ENCODE results near the gene EMC8. TPM values are rescaled to one million over a fixed set of nuclear protein-coding genes. Genes with fewer than 3 reads are reported as not detected.

The EMC8 gene
- total and polyA plus RNA-seq, 10 of the 15 experiments (the other 5 are each of a cell fraction or from before 2014, with no cell fraction given) = 7.8 to 62.0 (median 33.5) TPM

GRCh38 chr16:85842848-85843247 lies 43.5 kb upstream of the EMC8 start:
- no peak for DNase-seq (ENCODE audit: low read depth, low spot score)
- H4K20me1 ChIP-seq (ENCODE audit: control insufficient read depth, insufficient read depth) = no peaks in the 10 kb centered on the region
- no peak overlapping the region for H3K4me3 ChIP-seq
- no peak for FAIRE-seq
- intact Hi-C loops (cut with micrococcal nuclease; ENCODE audit: unreplicated experiment) (no loop called here), in situ Hi-C loops (cut with MboI) (no loop called here)
- no peak for ATAC-seq
- H3K27ac ChIP-seq (ENCODE audit: control insufficient read depth, insufficient read depth) = no peak overlapping the region
- no peaks in the 10 kb centered on the region; the same call in 1 of the 2 replicates for H3K4me1 ChIP-seq (ENCODE audit: control insufficient read depth, insufficient read depth, low read length)
- no peaks in the 10 kb centered on the region; the same call in 2 of the 3 replicates for H3K9me3 ChIP-seq (replicated peaks; ENCODE audit: control insufficient read depth, insufficient read depth, low read length)
- 77% methylated on average over 9 of the region's 9 CpGs for WGBS (ENCODE audit: insufficient coverage, insufficient replicate concordance, low lambda C conversion rate, missing lambda C conversion rate)
- no peaks in the 10 kb centered on the region for H3K36me3 ChIP-seq (ENCODE audit: control insufficient read depth in 2 of 2, insufficient read depth in 2 of 2, low read length in 1 of 2)
- CTCF ChIA-PET = interaction anchor here (1.0 kb wide), 1 partner anchor 24 kb away, joined by 4 read pairs; no protein-coding TSS in a partner anchor
- RAD21 ChIA-PET (ENCODE audit: unreplicated experiment) = interaction anchor here (0.9 kb wide), 1 partner anchor 57 kb away, joined by 3 read pairs; no protein-coding TSS in a partner anchor
- no peak overlapping the region for H3K9ac ChIP-seq (ENCODE audit: control insufficient read depth, insufficient read depth, low read length)
- POLR2A ChIA-PET = no interaction called here
- no peaks in the 10 kb centered on the region for H3K27me3 ChIP-seq (replicated peaks in 1 of 2; ENCODE audit: control insufficient read depth in 2 of 2, insufficient read depth in 2 of 2, low read length in 1 of 2)
- H2AFZ ChIP-seq (ENCODE audit: control insufficient read depth, low read depth, low read length) = no peak overlapping the region
- SMC1A ChIA-PET (ENCODE audit: uncharacterized antibody, unreplicated experiment) = no interaction called here
- no peak for TF ChIP-seq ZNF384 (IDR thresholded peaks at IDR 0.05; ENCODE audit: borderline replicate concordance, low read depth, low read length)
- no peak for TF ChIP-seq SPI1 (IDR thresholded peaks at IDR 0.05; ENCODE audit: borderline replicate concordance, insufficient read depth, low read depth, low read length)
- no peak for TF ChIP-seq GABPA (IDR thresholded peaks at IDR 0.05; ENCODE audit: low read depth)
- TF ChIP-seq, protein P1, sequence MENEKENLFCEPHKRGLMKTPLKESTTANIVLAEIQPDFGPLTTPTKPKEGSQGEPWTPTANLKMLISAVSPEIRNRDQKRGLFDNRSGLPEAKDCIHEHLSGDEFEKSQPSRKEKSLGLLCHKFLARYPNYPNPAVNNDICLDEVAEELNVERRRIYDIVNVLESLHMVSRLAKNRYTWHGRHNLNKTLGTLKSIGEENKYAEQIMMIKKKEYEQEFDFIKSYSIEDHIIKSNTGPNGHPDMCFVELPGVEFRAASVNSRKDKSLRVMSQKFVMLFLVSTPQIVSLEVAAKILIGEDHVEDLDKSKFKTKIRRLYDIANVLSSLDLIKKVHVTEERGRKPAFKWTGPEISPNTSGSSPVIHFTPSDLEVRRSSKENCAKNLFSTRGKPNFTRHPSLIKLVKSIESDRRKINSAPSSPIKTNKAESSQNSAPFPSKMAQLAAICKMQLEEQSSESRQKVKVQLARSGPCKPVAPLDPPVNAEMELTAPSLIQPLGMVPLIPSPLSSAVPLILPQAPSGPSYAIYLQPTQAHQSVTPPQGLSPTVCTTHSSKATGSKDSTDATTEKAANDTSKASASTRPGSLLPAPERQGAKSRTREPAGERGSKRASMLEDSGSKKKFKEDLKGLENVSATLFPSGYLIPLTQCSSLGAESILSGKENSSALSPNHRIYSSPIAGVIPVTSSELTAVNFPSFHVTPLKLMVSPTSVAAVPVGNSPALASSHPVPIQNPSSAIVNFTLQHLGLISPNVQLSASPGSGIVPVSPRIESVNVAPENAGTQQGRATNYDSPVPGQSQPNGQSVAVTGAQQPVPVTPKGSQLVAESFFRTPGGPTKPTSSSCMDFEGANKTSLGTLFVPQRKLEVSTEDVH (IDR thresholded peaks at IDR 0.05; ENCODE audit: low read depth, partially characterized antibody) = no peak
- no peak for TF ChIP-seq KDM1A (IDR thresholded peaks at IDR 0.05; ENCODE audit: borderline replicate concordance)
- no peak for TF ChIP-seq BMI1 (IDR thresholded peaks at IDR 0.05; ENCODE audit: borderline replicate concordance)
- no peak for TF ChIP-seq CBFB (IDR thresholded peaks at IDR 0.05; ENCODE audit: low read depth)
- no peak for TF ChIP-seq SMAD5 (IDR thresholded peaks at IDR 0.05; ENCODE audit: low read depth)
- no peak for TF ChIP-seq STAT3 (IDR thresholded peaks at IDR 0.05; ENCODE audit: low read depth, low read length)
- TF ChIP-seq NR2C1 (IDR thresholded peaks at IDR 0.05) = no peak
- TF ChIP-seq POLR2AphosphoS5 (IDR thresholded peaks at IDR 0.05; ENCODE audit: low read length) = no peak
- no peak for TF ChIP-seq MEF2B (IDR thresholded peaks at IDR 0.05; ENCODE audit: partially characterized antibody, poor library complexity, severe bottlenecking)
- BruUV-seq (replicated peaks) = no TSS peak
- no peak overlapping the region for H3K4me2 ChIP-seq (ENCODE audit: control insufficient read depth, insufficient read depth)
- no peaks in the 10 kb centered on the region for H3K79me2 ChIP-seq (ENCODE audit: control insufficient read depth, insufficient read depth, low read length)

Measured in GM12878 (cell line).